Sigmoid colon (tissue), 7 donors: Measurements from ENCODE around the gene QPCTL. TPM values are rescaled to one million over a fixed set of nuclear protein-coding genes. Genes with fewer than 3 reads are reported as not detected.
A peak's percentile ranks its signal among the peaks of the same experiment; 100 is the strongest.

Experiments used
- DNase-seq: peaks from one replicate; pipeline ENCODE4 v3.0.0-alpha.2; 2019
- H3K27ac ChIP-seq, 4 donors: fragments of 200-600 bp; sonication (generic); one replicate each; pipeline ENCODE4 v1.5.1; 2016 to 2019; ENCODE audit warnings: mild to moderate bottlenecking in 1 of 4
- H3K27me3 ChIP-seq, 3 donors: fragments of 200-600 bp; sonication (generic); one replicate each; pipeline ENCODE4 v1.5.1; 2019; ENCODE audit warnings: mild to moderate bottlenecking in 1 of 3
- H3K36me3 ChIP-seq, 4 donors: fragments of 200-600 bp; sonication (generic); one replicate each; pipeline ENCODE4 v1.5.1; 2016 to 2019
- H3K4me1 ChIP-seq, 4 donors: fragments of 200-600 bp; sonication (generic); one replicate each; pipeline ENCODE4 v1.5.1; 2017 to 2019
- H3K4me3 ChIP-seq, 4 donors: fragments of 200-600 bp; sonication (generic); one replicate each; pipeline ENCODE4 v1.5.1; 2017 to 2019; ENCODE audit warnings: mild to moderate bottlenecking in 2 of 4, moderate library complexity in 1 of 4
- H3K9me3 ChIP-seq, 4 donors: fragments of 200-600 bp in 3 of 4; sonication (generic) in 3 of 4; one replicate each; pipeline versions ENCODE4 v1.5.1 to v1.6.1; 2013 to 2019
- CTCF ChIP-seq, 4 experiments: fragments of 450-650 bp in 3 of 4; fragments of 200-600 bp in 1 of 4; IDR thresholded peaks; one replicate each; pipeline ENCODE4 v1.5.1; 2016 to 2019; ENCODE audit warnings: antibody characterized with exemption in 4 of 4, mild to moderate bottlenecking in 3 of 4, moderate library complexity in 2 of 4
- EP300 ChIP-seq, 4 donors: sonication (generic); formaldehyde crosslinking; IDR thresholded peaks; one replicate each; pipeline ENCODE4 v1.6.1; 2017; ENCODE audit warnings: antibody characterized with exemption in 4 of 4
- POLR2A ChIP-seq, 2 donors: fragments of 450-650 bp; IDR thresholded peaks; one replicate each; pipeline ENCODE4 v1.6.1; 2016; ENCODE audit warnings: antibody characterized with exemption in 2 of 2, mild to moderate bottlenecking in 2 of 2, moderate library complexity in 2 of 2
- POLR2AphosphoS5 ChIP-seq, 4 donors: sonication (generic); formaldehyde crosslinking; IDR thresholded peaks; one replicate each; pipeline ENCODE4 v1.6.1; 2017; ENCODE audit warnings: antibody characterized with exemption in 4 of 4
- WGBS, 2 donors: extraction: QIAGEN DNeasy Blood & Tissue Kit; methylation state at CpG; one replicate each; pipeline ENCODE4 v1.1.7; 2013; 5-methylcytosine and 5-hydroxymethylcytosine counted together
- intact Hi-C: fragments of 100-400 bp; cut with DNase I; formaldehyde crosslinking; loops from one replicate; pipeline ENCODE4 v1.15.1; 2023
- polyA plus RNA-seq, 3 donors: library from polyadenylated mRNA; stranded (reverse); fragments of 200-250 nt; gene quantifications; one replicate each; pipeline ENCODE4 v1.2.3, GENCODE V29; 2013
- total RNA-seq, 4 donors: library from RNA; depleted of rRNA; stranded (reverse); fragments of >200 nt; gene quantifications; one replicate each; pipeline ENCODE4 v1.1.0, GENCODE V29; 2016
- donor health status: healthy with polysubstance abuse.
- donor health status: Bipolar disorder and iron deficiency.
- donor health status: healthy.

Gene QPCTL
- total and polyA plus RNA-seq, 7 donors = 1.2 to 7.6 (median 2.4) TPM

- TF ChIP-seq CTCF (IDR thresholded peaks at IDR 0.05) = no peak
- DNase-seq = peak; percentile 67
- H3K36me3 ChIP-seq = no peaks in the 10 kb centered on the region
- WGBS, 2 donors = 11 to 21% methylated on average over 35 of the region's 35 CpGs
- H3K27ac ChIP-seq = no peak overlapping the region
- peak overlapping the region in 3 of 4 donors; percentile 28 to 46 (median 31) for H3K4me3 ChIP-seq
- no peaks in the 10 kb centered on the region for H3K9me3 ChIP-seq
- intact Hi-C loops = no loop called here
- H3K27me3 ChIP-seq = peaks cover 15 to 44% (median 29%) of the 10 kb centered on the region in 3 donors
- peaks cover 0 to 42% (median 29%) of the 10 kb centered on the region in 4 donors for H3K4me1 ChIP-seq
Measured at GRCh38 chr19:45645068-45645630, 47.3 kb upstream of the QPCTL start.

GRCh38 chr19:45645631-45646344 lies 46.7 kb upstream of the QPCTL start:
- no peaks in the 10 kb centered on the region for H3K9me3 ChIP-seq
- H3K36me3 ChIP-seq = no peaks in the 10 kb centered on the region
- peaks cover 15 to 47% (median 29%) of the 10 kb centered on the region in 3 donors for H3K27me3 ChIP-seq
- 1 to 2% methylated on average over 27 of the region's 27 CpGs for WGBS, 2 donors
- peak; percentile 86 for DNase-seq
- intact Hi-C loops = no loop called here
- H3K4me3 ChIP-seq = peak overlapping the region in 3 of 4 donors; percentile 28 to 46 (median 31)
- TF ChIP-seq EP300 (IDR thresholded peaks at IDR 0.05) = no peak
- TF ChIP-seq POLR2A (IDR thresholded peaks at IDR 0.05) = no peak
- TF ChIP-seq CTCF (IDR thresholded peaks at IDR 0.05) = no peak
- TF ChIP-seq POLR2AphosphoS5 (IDR thresholded peaks at IDR 0.05) = no peak
- H3K4me1 ChIP-seq = peaks cover 0 to 42% (median 29%) of the 10 kb centered on the region in 4 donors
- peak overlapping the region in 1 of 4 donors; percentile 64 for H3K27ac ChIP-seq

- H3K36me3 ChIP-seq = no peaks in the 10 kb centered on the region
- intact Hi-C loops = no loop called here
- peaks cover 15 to 47% (median 29%) of the 10 kb centered on the region in 3 donors for H3K27me3 ChIP-seq
- peak overlapping the region in 2 of 4 donors; percentile 28 to 46 for H3K4me3 ChIP-seq
- WGBS, 2 donors = 9 to 11% methylated on average over 9 of the region's 9 CpGs
- no peaks in the 10 kb centered on the region for H3K9me3 ChIP-seq
- H3K4me1 ChIP-seq = peaks cover 0 to 37% (median 28%) of the 10 kb centered on the region in 4 donors
- TF ChIP-seq POLR2A (IDR thresholded peaks at IDR 0.05) (no peak), POLR2AphosphoS5 (IDR thresholded peaks at IDR 0.05) (no peak), CTCF (IDR thresholded peaks at IDR 0.05) (no peak), EP300 (IDR thresholded peaks at IDR 0.05) (no peak)
- H3K27ac ChIP-seq = no peak overlapping the region
- DNase-seq = no peak
Measured at GRCh38 chr19:45646345-45646698, 46.1 kb upstream of the QPCTL start.

- no peak overlapping the region for H3K27ac ChIP-seq
- 76 to 92% methylated on average over 3 of the region's 3 CpGs for WGBS, 2 donors
- H3K9me3 ChIP-seq = no peaks in the 10 kb centered on the region
- TF ChIP-seq POLR2A (IDR thresholded peaks at IDR 0.05) = no peak
- H3K4me1 ChIP-seq = peaks cover 0 to 7% (median 3%) of the 10 kb centered on the region in 4 donors
- no peak overlapping the region for H3K4me3 ChIP-seq
- H3K36me3 ChIP-seq = no peaks in the 10 kb centered on the region
- intact Hi-C loops = no loop called here
- DNase-seq = no peak
- H3K27me3 ChIP-seq = peaks cover 0 to 21% (median 10%) of the 10 kb centered on the region in 3 donors
Measured at GRCh38 chr19:45650722-45651121, 41.7 kb upstream of the QPCTL start.

GRCh38 chr19:45653634-45654033 lies 38.8 kb upstream of the QPCTL start:
- 53 to 58% methylated on average over 5 of the region's 5 CpGs for WGBS, 2 donors
- intact Hi-C loops = no loop called here
- H3K36me3 ChIP-seq = no peaks in the 10 kb centered on the region
- no peaks in the 10 kb centered on the region for H3K4me1 ChIP-seq
- DNase-seq = no peak
- H3K27ac ChIP-seq = no peak overlapping the region
- no peaks in the 10 kb centered on the region for H3K9me3 ChIP-seq
- TF ChIP-seq POLR2AphosphoS5 (IDR thresholded peaks at IDR 0.05) (no peak), EP300 (IDR thresholded peaks at IDR 0.05) (no peak), CTCF (IDR thresholded peaks at IDR 0.05) (no peak), POLR2A (IDR thresholded peaks at IDR 0.05) (no peak)
- H3K4me3 ChIP-seq = no peak overlapping the region
- peaks cover 0 to 11% (median 0%) of the 10 kb centered on the region in 3 donors for H3K27me3 ChIP-seq
